T-cell (primary cell): Measurements from ENCODE around the gene LCN6. TPM values are rescaled to one million over a fixed set of nuclear protein-coding genes. Genes with fewer than 3 reads are reported as not detected.
"Not testable (repeated sequence)": the region's sequence is repeated elsewhere in the genome, so short reads cannot be mapped to it uniquely, and the experiment has no call there.

Experiments used
- ATAC-seq, 4 experiments: fragments of 200-7000 bp in 3 of 4; fragments of 150-1000 bp in 1 of 4; cut with Tn5 transposase; replicated peaks in 1 of 4; 1 replicate in 3 of 4; 2 replicates in 1 of 4; pipeline ENCODE4 v1.10.0; 2021; ENCODE audit warnings: moderate library complexity in 3 of 4, mild to moderate bottlenecking in 2 of 4, moderate number of reproducible peaks in 1 of 4
- CTCF ChIA-PET, 2 donors: fragments of 300-600 bp; sonication (Branson Sonifier 250); formaldehyde crosslinking; loops; one replicate each; lab custom pipeline; 2022; ENCODE audit warnings: antibody characterized with exemption in 2 of 2; lab: Charles Lee
- POLR2A ChIA-PET, 2 donors: fragments of 300-600 bp; sonication (Branson Sonifier 250); formaldehyde crosslinking; loops; one replicate each; lab custom pipeline; 2022; ENCODE audit warnings: antibody characterized with exemption in 2 of 2; lab: Charles Lee
- DNase-seq, 35 experiments: peaks; one replicate each; pipeline versions ENCODE4 v3.0.0 to v3.0.0-alpha.2; 2013 to 2023
- H3K27ac ChIP-seq: one replicate; pipeline ENCODE4 v1.5.1; 2013; ENCODE audit warnings: low read length
- H3K27me3 ChIP-seq, 2 experiments: replicated peaks in 1 of 2; 1 replicate in 1 of 2; 2 replicates in 1 of 2; pipeline versions ENCODE4 v1.6.1 to v1.7.0; 2013; ENCODE audit warnings: low read length in 1 of 2, mixed read lengths in 1 of 2; ENCODE audit not compliant: control insufficient read depth in 2 of 2, insufficient read depth in 2 of 2; ENCODE audit errors: extremely low read depth in 1 of 2
- H3K36me3 ChIP-seq, 2 donors: 1 replicate in 1 of 2; 2 replicates in 1 of 2; pipeline versions ENCODE4 v1.6.1 to v1.7.0; 2013; ENCODE audit warnings: low read length in 1 of 2; ENCODE audit not compliant: control insufficient read depth in 2 of 2, insufficient read depth in 1 of 2; ENCODE audit errors: extremely low read depth in 1 of 2
- H3K4me1 ChIP-seq, 2 experiments: 1 replicate in 1 of 2; 2 replicates in 1 of 2; pipeline versions ENCODE4 v1.6.1 to v1.7.0; 2013; ENCODE audit warnings: low read length in 2 of 2, mixed read lengths in 1 of 2; ENCODE audit not compliant: insufficient read depth in 2 of 2, control insufficient read depth in 1 of 2; ENCODE audit errors: extremely low read depth in 1 of 2
- H3K4me3 ChIP-seq, 2 donors: 1 replicate in 1 of 2; 2 replicates in 1 of 2; pipeline versions ENCODE4 v1.5.1 to v1.7.0; 2013; ENCODE audit warnings: mild to moderate bottlenecking in 2 of 2, low read length in 1 of 2, moderate library complexity in 1 of 2; ENCODE audit not compliant: control insufficient read depth in 1 of 2; ENCODE audit errors: extremely low read depth in 1 of 2
- H3K9me3 ChIP-seq: 2 replicates; pipeline ENCODE4 v1.7.0; 2013
- H3K27ac Mint-ChIP-seq, 2 donors: one replicate each; pipeline ENCODE4 v1.8.0; 2020 to 2021; ENCODE audit warnings: mild to moderate bottlenecking in 2 of 2, mixed read lengths in 2 of 2
- H3K27me3 Mint-ChIP-seq, 2 donors: one replicate each; pipeline ENCODE4 v1.8.0; 2021 to 2022; ENCODE audit warnings: mixed read lengths in 2 of 2
- H3K36me3 Mint-ChIP-seq: one replicate; pipeline ENCODE4 v1.8.0; 2021; ENCODE audit warnings: mixed read lengths
- H3K4me1 Mint-ChIP-seq, 3 donors: one replicate each; pipeline ENCODE4 v1.8.0; 2020 to 2022; ENCODE audit warnings: mixed read lengths in 3 of 3, mild to moderate bottlenecking in 1 of 3
- H3K4me3 Mint-ChIP-seq, 3 donors: one replicate each; pipeline ENCODE4 v1.8.0; 2020 to 2022; ENCODE audit warnings: mild to moderate bottlenecking in 3 of 3, mixed read lengths in 3 of 3, moderate library complexity in 3 of 3
- H3K9me3 Mint-ChIP-seq, 3 donors: one replicate each; pipeline ENCODE4 v1.8.0; 2020 to 2022; ENCODE audit warnings: mixed read lengths in 3 of 3
- WGBS: methylation state at CpG from one replicate; pipeline ENCODE4 v1.1.5; 2013; ENCODE audit warnings: missing lambda C conversion rate; ENCODE audit not compliant: insufficient coverage; 5-methylcytosine and 5-hydroxymethylcytosine counted together
- total RNA-seq, 35 experiments: library from RNA in 6 of 35; stranded (reverse) in 6 of 35; fragments of 120-200 nt in 1 of 35; gene quantifications; one replicate each; pipeline versions ENCODE4 v1.2.1 to v1.2.4 and lab custom pipeline; 2013 to 2026

The LCN6 gene
- total RNA-seq, 5 donors from 2014 or later (not counting 1 experiment from before 2014, with no cell fraction given), result not detected

DNA sequence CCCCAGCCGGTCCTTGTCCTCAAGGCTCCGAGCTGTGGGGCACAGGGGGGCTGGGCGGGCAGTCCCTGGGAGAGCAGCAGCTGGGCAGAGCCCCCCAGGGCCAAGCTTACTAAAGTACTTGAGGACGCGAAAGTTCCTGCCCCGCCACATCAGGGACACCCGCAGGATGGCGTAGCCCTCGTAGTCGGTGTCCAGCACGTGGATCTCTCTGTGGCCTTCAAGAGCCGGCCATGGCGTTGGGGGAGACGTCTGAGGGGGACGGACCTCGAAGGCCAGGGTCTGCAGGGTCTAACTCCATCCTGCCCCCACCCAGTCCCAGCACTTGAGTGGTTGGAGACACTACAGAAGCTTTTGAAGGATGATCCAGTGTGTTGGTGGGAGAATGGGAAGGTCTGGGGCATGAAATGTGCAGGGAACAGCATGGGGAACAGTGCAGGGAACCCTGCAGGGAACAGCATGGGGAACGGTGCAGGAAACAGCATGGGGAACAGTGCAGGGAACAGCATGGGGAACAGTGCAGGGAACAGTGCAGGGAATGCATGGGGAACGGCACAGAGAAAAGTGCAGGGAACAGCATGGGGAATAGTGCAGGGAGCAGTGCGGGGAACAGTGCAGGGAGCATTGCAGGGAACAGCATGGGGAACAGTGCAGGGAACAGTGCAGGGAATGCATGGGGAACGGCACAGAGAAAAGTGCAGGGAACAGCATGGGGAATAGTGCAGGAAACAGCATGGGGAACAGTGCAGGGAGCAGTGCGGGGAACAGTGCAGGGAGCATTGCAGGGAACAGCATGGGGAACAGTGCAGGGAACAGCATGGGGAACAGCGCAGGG lies 7.2 kb upstream of the LCN6 start:
- H3K27me3 Mint-ChIP-seq, H3K36me3 Mint-ChIP-seq, H3K27ac Mint-ChIP-seq, ATAC-seq, H3K4me1 Mint-ChIP-seq, CTCF ChIA-PET, POLR2A ChIA-PET, H3K27ac ChIP-seq, H3K4me1 ChIP-seq, H3K4me3 ChIP-seq, H3K9me3 ChIP-seq, H3K4me3 Mint-ChIP-seq, H3K36me3 ChIP-seq: not testable (repeated sequence)
- DNase-seq, result peak in 1 of 35 experiments; percentile 0
- peaks cover 6 to 17% (median 16%) of the 10 kb centered on the region in 3 donors for H3K9me3 Mint-ChIP-seq
- peaks cover 0 to 61% of the 10 kb centered on the region in 2 experiments for H3K27me3 ChIP-seq
- 97% methylated on average over 17 of the region's 22 CpGs for WGBS

DNA sequence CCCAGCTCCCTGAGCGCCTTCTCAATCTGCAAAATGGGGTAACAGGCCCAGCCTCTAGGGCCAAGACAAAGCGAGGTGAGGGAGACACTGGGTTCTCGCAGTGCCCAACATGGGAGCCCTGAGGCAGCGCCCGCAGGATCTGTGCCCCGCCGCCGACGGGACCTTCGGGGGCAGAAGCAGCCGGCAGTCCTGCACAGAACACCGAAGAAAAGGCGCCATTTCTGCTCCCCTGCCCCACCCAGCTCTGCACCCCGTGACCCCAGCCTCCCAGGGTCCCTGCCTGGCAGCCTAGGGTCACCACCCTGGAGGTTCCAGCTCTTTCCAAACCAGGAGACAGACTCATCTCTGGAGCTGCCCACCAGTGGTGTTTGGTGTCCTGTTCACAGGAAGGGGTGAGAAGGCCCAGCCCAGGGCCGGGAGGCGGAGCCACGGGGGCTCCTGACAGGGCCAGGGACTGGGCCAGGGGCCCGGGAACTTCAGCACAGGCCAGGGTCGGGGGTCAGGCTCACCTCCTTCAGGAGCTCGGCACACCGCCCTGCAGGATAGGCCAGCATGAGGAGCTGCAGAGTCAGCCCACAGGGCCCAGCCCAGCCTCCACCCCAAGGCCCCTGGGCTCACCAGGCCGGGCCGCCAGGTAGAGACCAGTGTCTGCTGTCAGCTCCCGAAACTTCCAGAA lies 6.4 kb upstream of the LCN6 start:
- POLR2A ChIA-PET, result no interaction called here
- peak in 1 of 35 experiments; percentile 0 for DNase-seq
- CTCF ChIA-PET, result no interaction called here
- H3K27ac ChIP-seq, result no peak overlapping the region
- Mint-ChIP-seq H3K27ac (no peak overlapping the region), H3K4me3 (no peak overlapping the region), H3K4me1 (no peaks in the 10 kb centered on the region), H3K9me3 (peaks cover 6 to 17% (median 16%) of the 10 kb centered on the region in 3 donors), H3K27me3 (no peaks in the 10 kb centered on the region), H3K36me3 (no peaks in the 10 kb centered on the region)
- no peaks in the 10 kb centered on the region for H3K4me1 ChIP-seq
- ATAC-seq, result no peak
- peaks cover 0 to 55% of the 10 kb centered on the region in 2 experiments for H3K27me3 ChIP-seq
- H3K4me3 ChIP-seq, result no peak overlapping the region
- 84% methylated on average over 18 of the region's 24 CpGs for WGBS
- no peaks in the 10 kb centered on the region for H3K9me3 ChIP-seq
- no peaks in the 10 kb centered on the region for H3K36me3 ChIP-seq

DNA sequence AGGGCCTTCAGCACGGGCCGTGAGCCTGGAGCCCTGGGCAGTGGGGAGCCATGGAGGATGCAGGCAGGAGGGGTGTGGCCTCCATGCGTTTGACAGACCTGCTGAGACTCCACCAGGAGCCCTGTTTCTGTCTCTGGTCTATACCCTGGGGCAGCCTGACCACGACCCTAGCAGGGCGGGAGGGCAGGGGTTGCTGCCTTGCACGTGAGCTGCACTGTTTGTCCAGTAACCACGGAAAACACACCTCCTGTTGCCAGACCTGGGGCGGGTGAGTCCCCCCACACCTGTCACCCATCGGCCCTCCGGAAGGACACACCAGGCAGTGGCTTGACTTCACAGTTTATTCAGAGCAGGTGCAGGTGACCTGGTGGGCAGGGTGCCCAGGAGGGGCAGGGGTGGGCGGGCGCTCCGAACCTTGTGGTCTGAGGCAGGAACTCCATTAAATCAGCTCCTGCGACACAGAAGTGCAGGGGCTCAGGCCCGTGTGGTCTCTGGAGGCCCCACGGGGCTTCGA lies 5.8 kb upstream of the LCN6 start:
- no peaks in the 10 kb centered on the region for H3K27me3 Mint-ChIP-seq
- H3K36me3 ChIP-seq, result no peaks in the 10 kb centered on the region
- CTCF ChIA-PET, result no interaction called here
- no peaks in the 10 kb centered on the region for H3K4me1 Mint-ChIP-seq
- H3K27ac ChIP-seq, result no peak overlapping the region
- WGBS, result 29% methylated on average over 16 of the region's 17 CpGs
- POLR2A ChIA-PET, result no interaction called here
- no peaks in the 10 kb centered on the region for H3K9me3 ChIP-seq
- DNase-seq (no peak), ATAC-seq (no peak)
- no peak overlapping the region for H3K27ac Mint-ChIP-seq
- no peaks in the 10 kb centered on the region for H3K4me1 ChIP-seq
- H3K4me3 ChIP-seq, result no peak overlapping the region
- peaks cover 0 to 56% of the 10 kb centered on the region in 2 experiments for H3K27me3 ChIP-seq
- no peak overlapping the region for H3K4me3 Mint-ChIP-seq
- H3K36me3 Mint-ChIP-seq, result no peaks in the 10 kb centered on the region
- peaks cover 6 to 17% (median 16%) of the 10 kb centered on the region in 3 donors for H3K9me3 Mint-ChIP-seq

DNA sequence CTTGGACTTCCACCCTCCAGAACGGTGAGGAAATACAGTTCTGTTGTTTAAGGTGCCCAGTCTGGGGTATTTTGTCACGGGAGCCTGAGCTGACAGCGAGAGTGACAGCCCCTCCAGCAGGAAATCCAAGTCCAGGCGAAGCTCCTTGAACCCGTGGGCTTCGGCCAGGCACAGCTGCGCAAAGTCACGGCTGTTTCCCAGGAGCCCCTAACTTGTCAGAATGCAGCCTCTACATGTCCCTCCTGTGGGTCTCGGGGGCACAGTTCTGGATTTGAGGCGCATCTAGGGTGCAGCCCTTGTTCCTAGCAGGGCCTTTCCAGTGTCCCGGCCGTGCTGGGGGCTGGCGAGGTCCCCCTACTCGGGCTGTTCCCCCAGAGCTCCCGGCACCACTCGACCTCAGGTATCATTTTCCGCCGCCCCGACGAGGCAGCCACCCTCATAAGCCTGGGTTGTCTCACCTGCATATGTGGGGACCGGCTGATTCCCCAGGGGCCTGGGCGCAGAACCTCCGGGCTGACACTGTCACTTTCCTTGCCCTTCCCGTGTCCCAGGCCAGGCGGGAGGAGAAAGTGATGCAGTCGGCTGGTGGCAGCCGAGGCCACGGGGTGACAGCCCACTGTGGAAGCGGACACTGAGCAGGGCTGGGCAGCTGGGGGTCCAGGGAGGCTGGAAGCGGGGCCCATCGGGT lies 5.2 kb upstream of the LCN6 start:
- H3K27me3 Mint-ChIP-seq, result no peaks in the 10 kb centered on the region
- H3K27ac Mint-ChIP-seq, result no peak overlapping the region
- CTCF ChIA-PET, result no interaction called here
- H3K27me3 ChIP-seq, result peaks cover 0 to 61% of the 10 kb centered on the region in 2 experiments
- WGBS, result 91% methylated on average over 30 of the region's 31 CpGs
- no peak overlapping the region for H3K27ac ChIP-seq
- no peaks in the 10 kb centered on the region for H3K9me3 ChIP-seq
- ATAC-seq (no peak), DNase-seq (no peak)
- no peaks in the 10 kb centered on the region for H3K36me3 ChIP-seq
- peaks cover 6 to 17% (median 16%) of the 10 kb centered on the region in 3 donors for H3K9me3 Mint-ChIP-seq
- no peaks in the 10 kb centered on the region for H3K4me1 Mint-ChIP-seq
- H3K36me3 Mint-ChIP-seq, result no peaks in the 10 kb centered on the region
- no peak overlapping the region for H3K4me3 ChIP-seq
- H3K4me3 Mint-ChIP-seq, result no peak overlapping the region
- POLR2A ChIA-PET, result no interaction called here
- H3K4me1 ChIP-seq, result no peaks in the 10 kb centered on the region

DNA sequence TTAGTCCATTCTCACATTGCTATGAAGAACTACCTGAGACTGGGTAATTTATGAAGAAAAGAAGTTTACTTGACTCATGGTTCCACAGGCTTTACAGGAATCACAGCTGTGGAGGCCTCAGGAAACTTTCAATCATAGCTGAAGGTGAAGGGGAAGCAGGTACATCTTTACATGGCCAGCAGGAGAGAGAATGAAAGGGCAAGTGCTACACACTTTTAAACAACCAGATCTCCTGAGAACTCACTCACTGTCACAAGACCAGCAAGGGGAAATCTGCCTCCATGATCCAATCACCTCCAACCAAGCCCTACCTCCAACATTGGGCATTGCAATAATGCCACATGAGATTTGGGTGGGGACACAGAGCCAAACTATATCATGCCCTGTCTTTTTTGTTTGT lies 3.5 kb upstream of the LCN6 start:
- ChIA-PET CTCF (no interaction called here), POLR2A (no interaction called here)
- H3K9me3 Mint-ChIP-seq, result peaks cover 6 to 17% (median 16%) of the 10 kb centered on the region in 3 donors
- no peaks in the 10 kb centered on the region for H3K4me1 Mint-ChIP-seq
- H3K4me1 ChIP-seq, result no peaks in the 10 kb centered on the region
- no peaks in the 10 kb centered on the region for H3K36me3 ChIP-seq
- H3K4me3 Mint-ChIP-seq, result no peak overlapping the region
- H3K27me3 Mint-ChIP-seq, result peaks cover 0 to 4% of the 10 kb centered on the region in 2 donors
- ATAC-seq (no peak), DNase-seq (no peak)
- no peaks in the 10 kb centered on the region for H3K9me3 ChIP-seq
- H3K27me3 ChIP-seq, result peaks cover 0 to 65% of the 10 kb centered on the region in 2 experiments
- H3K4me3 ChIP-seq, result no peak overlapping the region
- no peaks in the 10 kb centered on the region for H3K36me3 Mint-ChIP-seq
- no peak overlapping the region for H3K27ac Mint-ChIP-seq
- no peak overlapping the region for H3K27ac ChIP-seq

DNA sequence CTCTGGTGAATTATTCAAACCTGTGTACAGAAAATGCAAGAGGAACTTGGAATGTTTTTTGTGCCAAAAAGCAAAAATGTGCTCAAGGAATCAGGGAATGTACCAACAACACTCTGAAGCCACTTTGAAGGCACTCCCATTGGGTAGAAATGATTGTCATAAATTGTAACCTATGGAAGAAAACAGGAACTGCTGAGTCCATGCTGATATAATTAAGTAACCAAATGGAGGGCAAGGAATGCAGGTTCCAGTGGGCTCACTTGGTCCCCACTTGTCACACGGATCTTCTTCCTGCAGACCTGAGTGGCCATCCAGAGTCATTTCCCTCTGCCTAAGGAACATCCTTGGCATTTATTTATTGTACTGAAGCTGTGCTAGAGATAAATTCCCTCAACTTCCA lies 2.9 kb upstream of the LCN6 start:
- Histone ChIP-seq H3K36me3 (no peaks in the 10 kb centered on the region), H3K27ac (no peak overlapping the region), H3K4me1 (no peaks in the 10 kb centered on the region), H3K27me3 (peaks cover 0 to 64% of the 10 kb centered on the region in 2 experiments), H3K9me3 (no peaks in the 10 kb centered on the region), H3K4me3 (no peak overlapping the region)
- Mint-ChIP-seq H3K4me1 (no peaks in the 10 kb centered on the region), H3K9me3 (peaks cover 6 to 17% (median 16%) of the 10 kb centered on the region in 3 donors), H3K36me3 (no peaks in the 10 kb centered on the region), H3K27me3 (peaks cover 0 to 4% of the 10 kb centered on the region in 2 donors), H3K27ac (no peak overlapping the region), H3K4me3 (no peak overlapping the region)
- no peak for ATAC-seq
- DNase-seq, result no peak
- CTCF ChIA-PET, result no interaction called here
- no CpG with 5 or more reads among the region's 1 CpG for WGBS
- POLR2A ChIA-PET, result interaction anchor here in 1 of 2 donors (0.5 kb wide), 1 partner anchor 209 kb away, joined by 7 read pairs; no protein-coding TSS in a partner anchor
